Activated T-cell treated with anti-CD3 and anti-CD28 coated beads, Interleukin-2, amount 50 U/mL, for 1 hour (primary cell): ENCODE measurements around the gene THUMPD1.

Experiments
- DNase-seq: peaks from one replicate; pipeline ENCODE4 v3.0.0-alpha.2; 2020

Gene THUMPD1

DNA sequence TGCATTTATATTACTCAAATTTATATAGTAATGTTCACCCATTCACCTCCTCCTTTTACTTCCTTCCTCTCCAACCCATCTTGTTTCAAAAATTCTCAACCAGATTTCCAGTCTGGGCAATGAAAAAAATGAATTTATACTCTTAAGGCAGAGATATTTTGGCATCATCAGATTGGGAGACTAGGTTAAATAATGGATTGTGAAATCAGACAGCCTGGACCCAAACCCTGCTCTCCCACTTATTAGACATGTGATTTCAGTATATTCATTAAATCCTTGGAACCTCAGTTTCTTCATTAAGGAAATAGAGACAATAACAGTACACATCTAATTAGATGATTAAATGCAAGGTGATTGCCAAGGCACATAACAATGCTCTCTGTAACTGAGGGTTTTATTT is 52.0 kb downstream of the THUMPD1 start:
- no peak for DNase-seq

- no peak for DNase-seq
These were observed 57.8 kb downstream of the THUMPD1 start for GRCh38 chr16:20683812-20684211.
